Astrocyte (in vitro differentiated cells and primary cell): ENCODE measurements around the gene CPXM1. TPM values are rescaled to one million over a fixed set of nuclear protein-coding genes. Genes with fewer than 3 reads are reported as not detected.

Experiments
- DNase-seq: peaks from one replicate; pipeline ENCODE4 v3.0.0-alpha.2; 2010; ENCODE audit warnings: low read depth
- FAIRE-seq: peaks from 2 replicates; lab custom pipeline; 2011; peaks lifted over from hg19 to GRCh38; lab: Jason Lieb, UNC
- H2AFZ ChIP-seq: 2 replicates; pipeline ENCODE4 v1.6.0; 2012; ENCODE audit warnings: low read depth, low read length, inconsistent platforms
- H3K27ac ChIP-seq: 2 replicates; pipeline ENCODE4 v1.5.1; 2011; ENCODE audit warnings: low read depth, low read length, inconsistent platforms
- H3K27me3 ChIP-seq: 2 replicates; pipeline ENCODE4 v1.6.0; 2011; ENCODE audit warnings: low read length, inconsistent platforms; ENCODE audit not compliant: insufficient read depth
- H3K36me3 ChIP-seq: 2 replicates; pipeline ENCODE4 v1.5.1; 2011; ENCODE audit warnings: low read length, inconsistent platforms; ENCODE audit not compliant: insufficient read depth
- H3K4me1 ChIP-seq: 2 replicates; pipeline ENCODE4 v1.5.1; 2011; ENCODE audit warnings: low read length, inconsistent platforms; ENCODE audit not compliant: insufficient read depth
- H3K4me2 ChIP-seq: 2 replicates; pipeline ENCODE4 v1.6.0; 2012; ENCODE audit warnings: low read length, inconsistent platforms
- H3K4me3 ChIP-seq: 2 replicates; pipeline ENCODE4 v1.5.1; 2011; ENCODE audit warnings: low read depth, mild to moderate bottlenecking, low read length, inconsistent platforms; ENCODE audit not compliant: insufficient read depth
- H3K79me2 ChIP-seq: 2 replicates; pipeline ENCODE4 v1.6.0; 2012; ENCODE audit warnings: mild to moderate bottlenecking, low read length, inconsistent platforms; ENCODE audit not compliant: insufficient read depth
- H3K9ac ChIP-seq: 2 replicates; pipeline ENCODE4 v1.6.0; 2012; ENCODE audit warnings: mild to moderate bottlenecking, low read length, inconsistent platforms
- H3K9me3 ChIP-seq: 2 replicates; pipeline ENCODE4 v1.5.1; 2012; ENCODE audit warnings: low read depth, mild to moderate bottlenecking, low read length, inconsistent platforms; ENCODE audit not compliant: insufficient read depth
- H4K20me1 ChIP-seq: 2 replicates; pipeline ENCODE4 v1.6.0; 2012; ENCODE audit warnings: low read length, inconsistent platforms; ENCODE audit not compliant: insufficient read depth
- H3K27ac Mint-ChIP-seq: one replicate; pipeline ENCODE4 v1.8.0; 2021; ENCODE audit warnings: mild to moderate bottlenecking, mixed read lengths; ENCODE audit not compliant: unreplicated experiment
- H3K27me3 Mint-ChIP-seq: one replicate; pipeline ENCODE4 v1.8.0; 2021; ENCODE audit warnings: low read depth, mixed read lengths; ENCODE audit not compliant: unreplicated experiment
- H3K36me3 Mint-ChIP-seq: one replicate; pipeline ENCODE4 v1.8.0; 2021; ENCODE audit warnings: low read depth, mixed read lengths; ENCODE audit not compliant: unreplicated experiment
- H3K4me1 Mint-ChIP-seq: one replicate; pipeline ENCODE4 v1.8.0; 2021; ENCODE audit warnings: low read depth, mixed read lengths; ENCODE audit not compliant: unreplicated experiment
- H3K4me3 Mint-ChIP-seq: one replicate; pipeline ENCODE4 v1.8.0; 2021; ENCODE audit warnings: mild to moderate bottlenecking, moderate library complexity, mixed read lengths; ENCODE audit not compliant: unreplicated experiment
- H3K9me3 Mint-ChIP-seq: one replicate; pipeline ENCODE4 v1.8.0; 2021; ENCODE audit warnings: mild to moderate bottlenecking, mixed read lengths; ENCODE audit not compliant: unreplicated experiment
- CTCF ChIP-seq: IDR thresholded peaks from 2 replicates; pipeline ENCODE4 v1.5.1; 2011; ENCODE audit warnings: low read depth, mild to moderate bottlenecking, inconsistent platforms, low read length, moderate library complexity; ENCODE audit not compliant: insufficient read depth
- EZH2 ChIP-seq: IDR thresholded peaks from 2 replicates; pipeline ENCODE4 v1.6.1; 2012; ENCODE audit warnings: mild to moderate bottlenecking, low read length, inconsistent platforms; ENCODE audit not compliant: insufficient read depth
- total RNA-seq: library from RNA; stranded (reverse); gene quantifications from 2 replicates; pipeline ENCODE4 v1.2.1, GENCODE V29; 2021

Gene CPXM1
- total RNA-seq, 1 donor from 2014 or later, result 10.9 TPM

GRCh38 chr20:2747676-2748235 lies 52.7 kb downstream of the CPXM1 start:
- Histone ChIP-seq H3K4me3 (no peak overlapping the region), H3K4me2 (no peak overlapping the region), H3K27ac (no peak overlapping the region), H3K4me1 (peaks cover 11% of the 10 kb centered on the region), H4K20me1 (peaks cover 3% of the 10 kb centered on the region), H3K36me3 (no peaks in the 10 kb centered on the region), H3K27me3 (peaks cover 56% of the 10 kb centered on the region), H3K9ac (no peak overlapping the region), H3K79me2 (no peaks in the 10 kb centered on the region), H3K9me3 (no peaks in the 10 kb centered on the region), H2AFZ (no peak overlapping the region)
- Mint-ChIP-seq H3K9me3 (no peaks in the 10 kb centered on the region), H3K27ac (no peak overlapping the region), H3K27me3 (peaks cover 73% of the 10 kb centered on the region), H3K4me3 (no peak overlapping the region), H3K36me3 (no peaks in the 10 kb centered on the region), H3K4me1 (peaks cover 3% of the 10 kb centered on the region)
- DNase-seq (no peak), FAIRE-seq (no peak)
- TF ChIP-seq CTCF, result no peak
- TF ChIP-seq EZH2, result no peak

GRCh38 chr20:2746636-2747265 lies 53.7 kb downstream of the CPXM1 start:
- Histone ChIP-seq H3K36me3 (no peaks in the 10 kb centered on the region), H3K27me3 (peaks cover 59% of the 10 kb centered on the region), H3K4me3 (no peak overlapping the region), H3K4me1 (peaks cover 6% of the 10 kb centered on the region), H3K9me3 (no peaks in the 10 kb centered on the region), H3K9ac (no peak overlapping the region), H3K27ac (no peak overlapping the region), H3K4me2 (no peak overlapping the region), H3K79me2 (no peaks in the 10 kb centered on the region), H4K20me1 (peaks cover 3% of the 10 kb centered on the region), H2AFZ (no peak overlapping the region)
- Mint-ChIP-seq H3K27me3 (peaks cover 80% of the 10 kb centered on the region), H3K9me3 (no peaks in the 10 kb centered on the region), H3K36me3 (no peaks in the 10 kb centered on the region), H3K27ac (no peak overlapping the region), H3K4me3 (no peak overlapping the region), H3K4me1 (peaks cover 3% of the 10 kb centered on the region)
- TF ChIP-seq CTCF, result no peak
- TF ChIP-seq EZH2, result no peak
- FAIRE-seq (no peak), DNase-seq (no peak)

DNA sequence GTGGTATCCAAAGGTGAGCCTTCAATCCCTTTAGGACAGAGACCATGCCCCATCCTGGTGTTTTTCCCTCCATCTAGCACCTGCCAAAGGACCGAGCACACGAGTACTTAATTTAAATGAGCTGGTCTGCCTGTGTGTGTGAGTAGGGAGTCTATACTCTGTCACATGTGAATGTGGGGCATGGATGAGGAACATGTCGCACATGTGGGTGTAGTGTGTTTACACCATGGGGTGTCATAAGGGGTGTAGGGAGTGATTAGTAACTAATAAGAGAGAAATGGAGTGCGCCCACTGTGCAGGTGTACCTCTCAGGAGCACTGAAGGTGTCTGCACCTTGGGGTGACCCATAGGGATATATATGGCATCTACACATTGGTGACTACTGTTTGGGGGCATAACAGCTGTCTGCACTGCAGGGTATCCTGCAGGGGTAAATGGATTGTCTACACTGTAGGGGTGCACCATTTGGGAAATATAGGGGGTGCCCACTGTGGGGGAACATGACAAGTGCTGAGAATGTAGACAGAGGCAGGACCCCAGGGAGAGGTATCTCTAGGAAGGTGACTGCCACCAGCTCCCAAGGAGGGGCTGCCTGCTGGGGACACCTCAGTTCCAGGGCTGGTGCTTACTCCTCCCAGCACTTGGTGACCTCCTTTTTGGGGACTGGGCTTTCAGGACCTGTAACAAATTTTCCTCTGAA lies 54.3 kb downstream of the CPXM1 start:
- no peak overlapping the region for H2AFZ ChIP-seq
- Mint-ChIP-seq H3K9me3 (no peaks in the 10 kb centered on the region), H3K36me3 (no peaks in the 10 kb centered on the region), H3K4me1 (peaks cover 3% of the 10 kb centered on the region), H3K4me3 (no peak overlapping the region), H3K27ac (no peak overlapping the region), H3K27me3 (peaks cover 84% of the 10 kb centered on the region)
- peaks cover 3% of the 10 kb centered on the region for H4K20me1 ChIP-seq
- H3K27ac ChIP-seq, result no peak overlapping the region
- no peak overlapping the region for H3K4me3 ChIP-seq
- H3K4me1 ChIP-seq, result peaks cover 4% of the 10 kb centered on the region
- H3K9me3 ChIP-seq, result no peaks in the 10 kb centered on the region
- no peaks in the 10 kb centered on the region for H3K79me2 ChIP-seq
- no peak overlapping the region for H3K9ac ChIP-seq
- H3K4me2 ChIP-seq, result no peak overlapping the region
- FAIRE-seq (no peak), DNase-seq (no peak)
- no peaks in the 10 kb centered on the region for H3K36me3 ChIP-seq
- no peak for TF ChIP-seq CTCF
- no peak for TF ChIP-seq EZH2
- H3K27me3 ChIP-seq, result peaks cover 61% of the 10 kb centered on the region
